HAP-1 (cell line): ENCODE measurements around the gene ZNF688.

Experiments used
- DNase-seq, 2 experiments: peaks; one replicate each; pipeline ENCODE4 v3.0.0-alpha.2; 2016 to 2020; ENCODE audit warnings: low spot score in 2 of 2
- H3K27me3 ChIP-seq: fragments of 250-450 bp; sonication (Bioruptor Pico); 2 replicates; pipeline ENCODE4 v1.5.1; 2020; ENCODE audit warnings: low read depth, mild to moderate bottlenecking, moderate library complexity
- H3K36me3 ChIP-seq: fragments of 250-450 bp; sonication (Bioruptor Pico); replicated peaks from 2 replicates; pipeline ENCODE4 v1.5.1; 2020; ENCODE audit warnings: mild to moderate bottlenecking
- H3K4me1 ChIP-seq: fragments of 250-450 bp; sonication (Bioruptor Pico); 2 replicates; pipeline ENCODE4 v1.5.1; 2020; ENCODE audit warnings: mild to moderate bottlenecking
- H3K4me3 ChIP-seq: fragments of 250-450 bp; sonication (Bioruptor Pico); 2 replicates; pipeline ENCODE4 v1.5.1; 2020; ENCODE audit warnings: mild to moderate bottlenecking, moderate library complexity
- H3K9me3 ChIP-seq: fragments of 250-450 bp; sonication (Bioruptor Pico); 2 replicates; pipeline ENCODE4 v1.5.1; 2020; ENCODE audit warnings: mild to moderate bottlenecking, moderate library complexity
- in situ Hi-C: fragments of 300-500 bp; cut with MboI; formaldehyde crosslinking; loops from 3 replicates; pipeline ENCODE4 v1.14.3; 2020; ENCODE audit warnings: low sequenced_read_pairs, inconsistent platforms, mixed read lengths

Gene ZNF688

GRCh38 chr16:30570636-30571444, 674 bp downstream of the ZNF688 start:
- peak overlapping the region; percentile 61 for H3K4me3 ChIP-seq
- in situ Hi-C loops, result loop anchor here (10.0 kb wide), 1 partner anchor 136 kb away; the partner anchor contains the start of gene DCTPP1
- peaks cover 14% of the 10 kb centered on the region for H3K4me1 ChIP-seq

GRCh38 chr16:30569746-30570635, 1.5 kb downstream of the ZNF688 start:
- Histone ChIP-seq H3K27me3 (no peaks in the 10 kb centered on the region), H3K4me1 (peaks cover 14% of the 10 kb centered on the region), H3K36me3 (no peaks in the 10 kb centered on the region), H3K4me3 (no peak overlapping the region), H3K9me3 (no peaks in the 10 kb centered on the region)
- DNase-seq, result no peak
- in situ Hi-C loops, result loop anchor here (10.0 kb wide), 1 partner anchor 135 kb away; the partner anchor contains the start of gene DCTPP1

More at GRCh38 chr16:30570636-30571444, 674 bp downstream of the ZNF688 start:
- no peaks in the 10 kb centered on the region for H3K9me3 ChIP-seq
- peak in 1 of 2 experiments; percentile 42 for DNase-seq
- no peaks in the 10 kb centered on the region for H3K36me3 ChIP-seq
- H3K27me3 ChIP-seq, result no peaks in the 10 kb centered on the region

- peaks cover 14% of the 10 kb centered on the region for H3K4me1 ChIP-seq
- no peak for DNase-seq
- H3K27me3 ChIP-seq, result no peaks in the 10 kb centered on the region
- in situ Hi-C loops, result no loop called here
- H3K36me3 ChIP-seq, result no peaks in the 10 kb centered on the region
- no peak overlapping the region for H3K4me3 ChIP-seq
- no peaks in the 10 kb centered on the region for H3K9me3 ChIP-seq
Measured at GRCh38 chr16:30569281-30569680, 2.2 kb downstream of the ZNF688 start.

- H3K4me1 ChIP-seq, result peaks cover 9% of the 10 kb centered on the region
Measured at GRCh38 chr16:30567991-30568638, 3.4 kb downstream of the ZNF688 start.

GRCh38 chr16:30567160-30567990, 4.1 kb downstream of the ZNF688 start:
- no peak overlapping the region for H3K4me3 ChIP-seq
- no peak for DNase-seq
- in situ Hi-C loops, result no loop called here
- no peaks in the 10 kb centered on the region for H3K9me3 ChIP-seq
- no peaks in the 10 kb centered on the region for H3K36me3 ChIP-seq
- no peaks in the 10 kb centered on the region for H3K27me3 ChIP-seq
- H3K4me1 ChIP-seq, result peaks cover 4% of the 10 kb centered on the region

More at GRCh38 chr16:30567991-30568638, 3.4 kb downstream of the ZNF688 start:
- no peak for DNase-seq
- in situ Hi-C loops, result no loop called here
- no peaks in the 10 kb centered on the region for H3K9me3 ChIP-seq
- H3K36me3 ChIP-seq, result no peaks in the 10 kb centered on the region
- H3K4me3 ChIP-seq, result no peak overlapping the region
- H3K27me3 ChIP-seq, result no peaks in the 10 kb centered on the region

- Histone ChIP-seq H3K36me3 (no peaks in the 10 kb centered on the region), H3K4me1 (peaks cover 4% of the 10 kb centered on the region), H3K27me3 (no peaks in the 10 kb centered on the region), H3K9me3 (no peaks in the 10 kb centered on the region), H3K4me3 (no peak overlapping the region)
- in situ Hi-C loops, result no loop called here
- DNase-seq, result no peak
Measured at GRCh38 chr16:30566531-30566930, 5.0 kb downstream of the ZNF688 start.

GRCh38 chr16:30565984-30566383, 5.5 kb downstream of the ZNF688 start:
- Histone ChIP-seq H3K4me1 (peaks cover 2% of the 10 kb centered on the region), H3K27me3 (no peaks in the 10 kb centered on the region), H3K4me3 (no peak overlapping the region), H3K9me3 (no peaks in the 10 kb centered on the region), H3K36me3 (no peaks in the 10 kb centered on the region)
- in situ Hi-C loops, result no loop called here
- no peak for DNase-seq

GRCh38 chr16:30565526-30565925, 6.0 kb downstream of the ZNF688 start:
- in situ Hi-C loops, result no loop called here

GRCh38 chr16:30562021-30562420, 9.5 kb downstream of the ZNF688 start:
- DNase-seq, result no peak
- in situ Hi-C loops, result no loop called here

More at GRCh38 chr16:30565526-30565925, 6.0 kb downstream of the ZNF688 start:
- no peaks in the 10 kb centered on the region for H3K36me3 ChIP-seq
- no peak overlapping the region for H3K4me3 ChIP-seq
- H3K9me3 ChIP-seq, result no peaks in the 10 kb centered on the region
- DNase-seq, result no peak
- H3K27me3 ChIP-seq, result no peaks in the 10 kb centered on the region
- H3K4me1 ChIP-seq, result no peaks in the 10 kb centered on the region

GRCh38 chr16:30561089-30561816, 10.3 kb downstream of the ZNF688 start:
- in situ Hi-C loops, result no loop called here
- no peak for DNase-seq
- H3K9me3 ChIP-seq, result no peaks in the 10 kb centered on the region
- no peak overlapping the region for H3K4me3 ChIP-seq
- H3K36me3 ChIP-seq, result no peaks in the 10 kb centered on the region
- no peaks in the 10 kb centered on the region for H3K27me3 ChIP-seq
- peaks cover 9% of the 10 kb centered on the region; the same call in 1 of the 2 replicates for H3K4me1 ChIP-seq

More at GRCh38 chr16:30562021-30562420, 9.5 kb downstream of the ZNF688 start:
- Histone ChIP-seq H3K4me3 (no peak overlapping the region), H3K4me1 (peaks cover 9% of the 10 kb centered on the region; the same call in 1 of the 2 replicates), H3K9me3 (no peaks in the 10 kb centered on the region), H3K36me3 (no peaks in the 10 kb centered on the region), H3K27me3 (no peaks in the 10 kb centered on the region)

- H3K36me3 ChIP-seq, result peaks cover 13% of the 10 kb centered on the region
- no peak for DNase-seq
- no peaks in the 10 kb centered on the region for H3K27me3 ChIP-seq
- no peaks in the 10 kb centered on the region for H3K9me3 ChIP-seq
- no peak overlapping the region for H3K4me3 ChIP-seq
- in situ Hi-C loops, result no loop called here
- H3K4me1 ChIP-seq, result peaks cover 9% of the 10 kb centered on the region; the same call in 1 of the 2 replicates
Measured at GRCh38 chr16:30559690-30560089, 11.8 kb downstream of the ZNF688 start.

- Histone ChIP-seq H3K9me3 (no peaks in the 10 kb centered on the region), H3K4me3 (peak overlapping the region; percentile 95), H3K36me3 (peaks cover 21% of the 10 kb centered on the region), H3K4me1 (peaks cover 9% of the 10 kb centered on the region; the same call in 1 of the 2 replicates), H3K27me3 (no peaks in the 10 kb centered on the region)
- in situ Hi-C loops, result no loop called here
- DNase-seq, result no peak
Measured at GRCh38 chr16:30558789-30559377, 12.6 kb downstream of the ZNF688 start.
